Measurements from ENCODE around the gene MANSC4.

The MANSC4 gene

GRCh38 chr12:27794818-27795584 lies 15.0 kb upstream of the MANSC4 start:
- H3K9me3 ChIP-seq (ENCODE audit: low read depth, low read length), result no peaks in the 10 kb centered on the region
- H3K36me3 ChIP-seq (ENCODE audit: insufficient read depth, low read length), result peaks cover 59% of the 10 kb centered on the region
- H3K27ac ChIP-seq, result no peak overlapping the region
- H3K9ac ChIP-seq (ENCODE audit: insufficient read length), result no peak overlapping the region
- DNase-seq (ENCODE audit: low read depth, low spot score), result no peak
- TF ChIP-seq FOXP2 (optimal IDR thresholded peaks at IDR 0.05; ENCODE audit: control extremely low read depth, extremely low read length, insufficient read depth), result no peak
- TF ChIP-seq POLR2AphosphoS5 (IDR thresholded peaks at IDR 0.05; ENCODE audit: borderline replicate concordance, low read depth, low read length), result no peak
- TF ChIP-seq EZH2 (IDR thresholded peaks at IDR 0.05), result no peak
- no peak overlapping the region for H3K4me3 ChIP-seq

GRCh38 chr12:27790179-27790578 lies 10.1 kb upstream of the MANSC4 start:
- no peaks in the 10 kb centered on the region for H3K9me3 ChIP-seq (ENCODE audit: low read depth, low read length)
- H3K9ac ChIP-seq (ENCODE audit: insufficient read length), result no peak overlapping the region
- no peak overlapping the region for H3K27ac ChIP-seq
- H3K36me3 ChIP-seq (ENCODE audit: insufficient read depth, low read length), result peaks cover 26% of the 10 kb centered on the region
- H3K4me3 ChIP-seq, result no peak overlapping the region
- TF ChIP-seq POLR2AphosphoS5 (IDR thresholded peaks at IDR 0.05; ENCODE audit: borderline replicate concordance, low read depth, low read length) (no peak), EZH2 (IDR thresholded peaks at IDR 0.05) (no peak), FOXP2 (optimal IDR thresholded peaks at IDR 0.05; ENCODE audit: control extremely low read depth, extremely low read length, insufficient read depth) (no peak)
- no peak for DNase-seq (ENCODE audit: low read depth, low spot score)

GRCh38 chr12:27787559-27787958 lies 7.5 kb upstream of the MANSC4 start:
- no peak for DNase-seq (ENCODE audit: low read depth, low spot score)
- H3K36me3 ChIP-seq (ENCODE audit: insufficient read depth, low read length), result peaks cover 18% of the 10 kb centered on the region
- TF ChIP-seq EZH2 (IDR thresholded peaks at IDR 0.05), result no peak
- no peak for TF ChIP-seq POLR2AphosphoS5 (IDR thresholded peaks at IDR 0.05; ENCODE audit: borderline replicate concordance, low read depth, low read length)
- no peak for TF ChIP-seq FOXP2 (optimal IDR thresholded peaks at IDR 0.05; ENCODE audit: control extremely low read depth, extremely low read length, insufficient read depth)
- no peak overlapping the region for H3K27ac ChIP-seq
- H3K9ac ChIP-seq (ENCODE audit: insufficient read length), result no peak overlapping the region
- no peak overlapping the region for H3K4me3 ChIP-seq
- H3K9me3 ChIP-seq (ENCODE audit: low read depth, low read length), result no peaks in the 10 kb centered on the region

- no peak for TF ChIP-seq EZH2 (IDR thresholded peaks at IDR 0.05)
- TF ChIP-seq FOXP2 (optimal IDR thresholded peaks at IDR 0.05; ENCODE audit: control extremely low read depth, extremely low read length, insufficient read depth), result no peak
- TF ChIP-seq POLR2AphosphoS5 (IDR thresholded peaks at IDR 0.05; ENCODE audit: borderline replicate concordance, low read depth, low read length), result no peak
- Histone ChIP-seq H3K4me3 (peak overlapping the region; percentile 14), H3K36me3 (ENCODE audit: insufficient read depth, low read length) (peaks cover 11% of the 10 kb centered on the region), H3K9me3 (ENCODE audit: low read depth, low read length) (no peaks in the 10 kb centered on the region), H3K9ac (ENCODE audit: insufficient read length) (no peak overlapping the region), H3K27ac (peak overlapping the region; percentile 75)
- DNase-seq (ENCODE audit: low read depth, low spot score), result peak; percentile 57
Measured at GRCh38 chr12:27785882-27786570, 6.0 kb upstream of the MANSC4 start.

GRCh38 chr12:27782481-27782880 lies 2.4 kb upstream of the MANSC4 start:
- Histone ChIP-seq H3K9ac (ENCODE audit: insufficient read length) (no peak overlapping the region), H3K27ac (no peak overlapping the region), H3K9me3 (ENCODE audit: low read depth, low read length) (no peaks in the 10 kb centered on the region), H3K36me3 (ENCODE audit: insufficient read depth, low read length) (peaks cover 7% of the 10 kb centered on the region; the same call in 1 of the 2 replicates), H3K4me3 (peak overlapping the region; percentile 90)
- DNase-seq (ENCODE audit: low read depth, low spot score), result no peak
- TF ChIP-seq FOXP2 (optimal IDR thresholded peaks at IDR 0.05; ENCODE audit: control extremely low read depth, extremely low read length, insufficient read depth) (no peak), POLR2AphosphoS5 (IDR thresholded peaks at IDR 0.05; ENCODE audit: borderline replicate concordance, low read depth, low read length) (no peak), EZH2 (IDR thresholded peaks at IDR 0.05) (no peak)

- DNase-seq (ENCODE audit: low read depth, low spot score), result no peak
- peak overlapping the region; percentile 90 for H3K4me3 ChIP-seq
- TF ChIP-seq FOXP2 (optimal IDR thresholded peaks at IDR 0.05; ENCODE audit: control extremely low read depth, extremely low read length, insufficient read depth), result no peak
- no peak for TF ChIP-seq POLR2AphosphoS5 (IDR thresholded peaks at IDR 0.05; ENCODE audit: borderline replicate concordance, low read depth, low read length)
- TF ChIP-seq EZH2 (IDR thresholded peaks at IDR 0.05), result no peak
- no peak overlapping the region for H3K27ac ChIP-seq
- no peak overlapping the region for H3K9ac ChIP-seq (ENCODE audit: insufficient read length)
- peaks cover 7% of the 10 kb centered on the region; the same call in 1 of the 2 replicates for H3K36me3 ChIP-seq (ENCODE audit: insufficient read depth, low read length)
- no peaks in the 10 kb centered on the region for H3K9me3 ChIP-seq (ENCODE audit: low read depth, low read length)
Measured at GRCh38 chr12:27781680-27782079, 1.6 kb upstream of the MANSC4 start.

GRCh38 chr12:27780612-27781408 lies 774 bp upstream of the MANSC4 start:
- Histone ChIP-seq H3K4me3 (peak overlapping the region; percentile 90), H3K36me3 (ENCODE audit: insufficient read depth, low read length) (peaks cover 7% of the 10 kb centered on the region; the same call in 1 of the 2 replicates), H3K9me3 (ENCODE audit: low read depth, low read length) (no peaks in the 10 kb centered on the region), H3K9ac (ENCODE audit: insufficient read length) (peak overlapping the region; percentile 85), H3K27ac (no peak overlapping the region)
- DNase-seq (ENCODE audit: low read depth, low spot score), result no peak
- TF ChIP-seq POLR2AphosphoS5 (IDR thresholded peaks at IDR 0.05; ENCODE audit: borderline replicate concordance, low read depth, low read length) (no peak), FOXP2 (optimal IDR thresholded peaks at IDR 0.05; ENCODE audit: control extremely low read depth, extremely low read length, insufficient read depth) (no peak), EZH2 (IDR thresholded peaks at IDR 0.05) (no peak)

All from SK-N-MC (cell line).